A673 (cell line): ENCODE data around the gene SAMD13. TPM values are rescaled to one million over a fixed set of nuclear protein-coding genes. Genes with fewer than 3 reads are reported as not detected.
"Not testable (repeated sequence)": the region's sequence is repeated elsewhere in the genome, so short reads cannot be mapped to it uniquely, and the experiment has no call there.

Experiments used
- BruUV-seq: library from RNA; stranded (reverse); fragments of 400-500 nt; replicated peaks from 2 replicates; lab custom pipeline; 2021; lab: Mats Ljungman, UMichigan
- CTCF ChIA-PET: fragments of 300-600 bp; sonication (Branson Sonifier 250); formaldehyde crosslinking; loops from one replicate; lab custom pipeline; 2022; ENCODE audit warnings: antibody characterized with exemption; lab: Charles Lee
- POLR2A ChIA-PET: fragments of 300-600 bp; sonication (Branson Sonifier 250); formaldehyde crosslinking; loops from one replicate; lab custom pipeline; 2022; ENCODE audit warnings: antibody characterized with exemption; ENCODE audit not compliant: low non-redundant PET; lab: Charles Lee
- DNase-seq: peaks from one replicate; pipeline ENCODE4 v3.0.0-alpha.2; 2015; ENCODE audit warnings: low spot score
- H3K27ac ChIP-seq: fragments of 200-600 bp; sonication (generic); 2 replicates; pipeline ENCODE4 v1.5.1; 2016; ENCODE audit warnings: mixed run types, low read depth, mild to moderate bottlenecking, mixed read lengths, antibody characterized with exemption, low read length; ENCODE audit not compliant: poor library complexity, severe bottlenecking
- H3K27me3 ChIP-seq: fragments of 200-600 bp; sonication (generic); replicated peaks from 2 replicates; pipeline ENCODE4 v1.6.1; 2017; ENCODE audit warnings: mixed run types, low read depth, mild to moderate bottlenecking, mixed read lengths, antibody characterized with exemption, low read length; ENCODE audit not compliant: insufficient read depth, poor library complexity
- H3K36me3 ChIP-seq: fragments of 200-600 bp; sonication (generic); 2 replicates; pipeline ENCODE4 v1.6.1; 2016; ENCODE audit warnings: mixed run types, mild to moderate bottlenecking, mixed read lengths, antibody characterized with exemption, low read length; ENCODE audit not compliant: insufficient read depth, poor library complexity, severe bottlenecking
- H3K4me1 ChIP-seq: fragments of 200-600 bp; sonication (generic); 2 replicates; pipeline ENCODE4 v1.6.1; 2017; ENCODE audit warnings: mixed run types, mild to moderate bottlenecking, mixed read lengths, antibody characterized with exemption, low read length; ENCODE audit not compliant: insufficient read depth, poor library complexity, severe bottlenecking
- H3K4me3 ChIP-seq: fragments of 200-600 bp; sonication (generic); 2 replicates; pipeline ENCODE4 v1.5.1; 2016; ENCODE audit warnings: low read depth, mixed run types, mild to moderate bottlenecking, mixed read lengths, low read length; ENCODE audit not compliant: poor library complexity, severe bottlenecking
- H3K9me3 ChIP-seq: fragments of 200-600 bp; sonication (generic); 2 replicates; pipeline ENCODE4 v1.6.1; 2016; ENCODE audit warnings: mixed run types, low read depth, mild to moderate bottlenecking, mixed read lengths, antibody characterized with exemption, low read length; ENCODE audit not compliant: poor library complexity, severe bottlenecking
- CTCF ChIP-seq: fragments of 300-800, 200-600 bp; sonication (generic); conservative IDR thresholded peaks from 2 replicates; pipeline ENCODE4 v1.5.1; 2017; ENCODE audit warnings: low read depth, mild to moderate bottlenecking, antibody characterized with exemption, low read length, moderate library complexity, mixed read lengths
- EZH2 ChIP-seq: fragments of 200-600 bp; sonication (generic); IDR thresholded peaks from 2 replicates; pipeline ENCODE4 v1.6.1; 2017; ENCODE audit warnings: borderline replicate concordance, low read depth, mild to moderate bottlenecking, mixed read lengths, antibody characterized with exemption, low read length; ENCODE audit not compliant: poor library complexity, severe bottlenecking
- intact Hi-C: fragments of 100-400 bp; cut with micrococcal nuclease; formaldehyde crosslinking; loops from one replicate; pipeline ENCODE4 v1.10.0; 2022; ENCODE audit not compliant: unreplicated experiment
- total RNA-seq: library from RNA; stranded (reverse); gene quantifications from 2 replicates; pipeline ENCODE4 v1.2.3, GENCODE V29; 2021

Gene SAMD13
- total RNA-seq, 1 experiment from 2014 or later, result 1.2 TPM

- no peak overlapping the region for H3K27ac ChIP-seq
- intact Hi-C loops, result no loop called here
- no peaks in the 10 kb centered on the region for H3K36me3 ChIP-seq
- H3K4me3 ChIP-seq, result no peak overlapping the region
- no peaks in the 10 kb centered on the region for H3K4me1 ChIP-seq
- no peak for TF ChIP-seq CTCF
- no peak for TF ChIP-seq EZH2
- ChIA-PET POLR2A (no interaction called here), CTCF (no interaction called here)
- no TSS peak for BruUV-seq
- DNase-seq, result no peak
- H3K27me3 ChIP-seq, result no peaks in the 10 kb centered on the region
- H3K9me3 ChIP-seq, result peaks cover 10% of the 10 kb centered on the region
Measured at GRCh38 chr1:84283381-84283780, 18.1 kb upstream of the SAMD13 start.

- H3K4me1 ChIP-seq, result no peaks in the 10 kb centered on the region
- H3K9me3 ChIP-seq, result peaks cover 19% of the 10 kb centered on the region
- H3K27me3 ChIP-seq, result no peaks in the 10 kb centered on the region
- ChIA-PET POLR2A (no interaction called here), CTCF (no interaction called here)
- H3K4me3 ChIP-seq, result no peak overlapping the region
- no peak overlapping the region for H3K27ac ChIP-seq
- TF ChIP-seq EZH2, result no peak
- TF ChIP-seq CTCF, result no peak
- DNase-seq, result no peak
- BruUV-seq, result no TSS peak
- H3K36me3 ChIP-seq, result no peaks in the 10 kb centered on the region
- intact Hi-C loops, result no loop called here
Measured at GRCh38 chr1:84286071-84286470, 15.4 kb upstream of the SAMD13 start.

- peaks cover 19% of the 10 kb centered on the region for H3K9me3 ChIP-seq
- DNase-seq, result peak; percentile 3
- intact Hi-C loops, H3K4me3 ChIP-seq, H3K27me3 ChIP-seq, CTCF ChIA-PET, BruUV-seq, H3K4me1 ChIP-seq, H3K27ac ChIP-seq, H3K36me3 ChIP-seq: not testable (repeated sequence)
- POLR2A ChIA-PET, result interaction anchor here (0.7 kb wide), 1 partner anchor 14 kb away, joined by 3 read pairs; no protein-coding TSS in a partner anchor
Measured at GRCh38 chr1:84287389-84287788, 14.1 kb upstream of the SAMD13 start.

GRCh38 chr1:84289169-84289785, 12.2 kb upstream of the SAMD13 start:
- no TSS peak for BruUV-seq
- CTCF ChIA-PET, result no interaction called here
- no peaks in the 10 kb centered on the region for H3K36me3 ChIP-seq
- no peaks in the 10 kb centered on the region for H3K4me1 ChIP-seq
- no peak overlapping the region for H3K27ac ChIP-seq
- intact Hi-C loops, result no loop called here
- H3K27me3 ChIP-seq, result no peaks in the 10 kb centered on the region
- TF ChIP-seq EZH2, result no peak
- TF ChIP-seq CTCF, result no peak
- H3K4me3 ChIP-seq, result no peak overlapping the region
- peaks cover 19% of the 10 kb centered on the region for H3K9me3 ChIP-seq
- POLR2A ChIA-PET, result interaction anchor here (1.3 kb wide), 1 partner anchor 215 kb away, joined by 3 read pairs; no protein-coding TSS in a partner anchor
- no peak for DNase-seq
